Measurements from ENCODE around the gene ITGA11.

DNA sequence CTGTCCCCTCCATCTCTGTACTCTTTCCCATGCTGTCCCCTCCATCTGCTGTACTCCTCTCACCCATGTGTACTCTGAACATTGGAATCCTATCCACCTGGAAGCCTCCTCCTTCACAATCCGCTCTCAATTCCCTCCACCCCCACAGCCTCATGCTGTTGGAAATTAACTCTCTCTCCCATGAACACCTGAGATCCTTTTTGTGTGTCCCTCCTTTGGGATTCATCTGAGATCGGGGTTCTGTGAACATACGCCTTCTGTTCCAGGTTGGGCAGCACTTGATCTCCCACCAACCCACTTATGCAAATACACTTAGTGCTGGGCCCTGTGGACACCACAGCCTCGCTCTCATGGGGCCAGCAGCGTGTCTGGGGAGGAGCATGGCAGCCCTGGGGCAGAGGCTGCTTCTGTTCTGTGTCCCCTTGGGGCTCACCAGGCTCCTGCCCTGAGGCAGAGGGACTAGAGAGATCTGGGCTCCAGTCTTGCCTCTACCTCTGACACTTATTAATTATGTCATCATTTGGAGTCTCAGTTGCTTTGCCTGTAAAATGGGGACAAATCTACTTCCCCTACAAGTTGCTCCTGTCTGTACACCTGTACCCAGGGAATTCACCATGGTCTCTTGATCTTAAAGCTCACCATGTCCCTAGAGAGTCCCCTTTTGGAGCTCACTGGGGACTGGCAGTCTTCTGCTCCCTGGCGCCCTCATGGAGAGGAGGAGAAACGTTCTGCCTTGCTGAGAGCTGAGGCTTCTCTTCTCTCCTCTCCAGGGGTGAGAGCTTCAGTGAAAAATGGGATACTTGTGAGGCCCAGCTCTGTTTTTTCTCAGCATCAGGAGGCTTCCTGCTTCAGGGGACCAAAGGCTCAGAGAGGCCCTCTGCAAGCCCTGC lies 42.7 kb downstream of the ITGA11 start:
- no peak for TF ChIP-seq POLR2A (IDR thresholded peaks at IDR 0.05; ENCODE audit: low read depth, low read length)
- no peak for TF ChIP-seq POLR2AphosphoS5 (IDR thresholded peaks at IDR 0.05; ENCODE audit: low read depth, low read length)
- no peak for TF ChIP-seq TAF1 (IDR thresholded peaks at IDR 0.05; ENCODE audit: low read depth, low read length)

Measured in GM12891 (cell line).